ENCODE data around the gene CNRIP1. TPM values are rescaled to one million over a fixed set of nuclear protein-coding genes. Genes with fewer than 3 reads are reported as not detected.
"Not testable (repeated sequence)": the region's sequence is repeated elsewhere in the genome, so short reads cannot be mapped to it uniquely, and the experiment has no call there.

CNRIP1 gene
- polyA plus RNA-seq, 2 donors, result 2.1 to 3.8 TPM

DNA sequence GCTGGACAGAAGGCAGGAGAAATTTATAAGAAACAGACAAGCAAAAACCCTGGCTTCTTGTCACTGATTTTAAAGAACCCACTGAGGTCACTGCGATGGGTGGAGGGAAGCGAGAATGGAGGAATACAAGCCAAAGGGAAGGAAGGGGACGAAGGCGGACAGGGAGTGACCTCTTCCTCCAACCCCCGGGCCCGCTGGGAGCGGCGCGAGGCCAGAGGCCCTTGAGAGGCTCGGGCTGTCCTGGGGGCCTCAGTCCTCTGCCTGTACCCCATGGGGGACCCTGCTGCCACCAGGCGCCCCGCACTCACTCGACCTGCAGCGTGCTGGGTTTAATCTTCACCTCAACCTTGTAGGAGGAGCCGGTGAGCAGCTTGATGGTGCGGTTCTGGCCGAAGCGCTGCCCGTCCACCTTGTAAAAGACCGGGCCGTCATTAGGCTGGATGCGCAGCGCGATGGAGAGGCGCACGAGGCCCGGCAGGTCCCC lies 793 bp downstream of the CNRIP1 start:
- peaks cover 0 to 5% of the 10 kb centered on the region in 2 donors for H3K27me3 ChIP-seq (ENCODE audit: control insufficient read depth in 1 of 2, insufficient read depth in 2 of 2, low read length in 2 of 2)
- peaks cover 0 to 2% of the 10 kb centered on the region in 2 donors for H3K36me3 ChIP-seq (ENCODE audit: control insufficient read depth in 2 of 2, insufficient read depth in 2 of 2, low read length in 1 of 2)
- H3K4me3 ChIP-seq (ENCODE audit: low read depth in 1 of 2, low read length in 2 of 2), result peak overlapping the region; percentile 48 to 62
- H3K9me3 ChIP-seq (ENCODE audit: control insufficient read depth in 2 of 2, insufficient read depth in 1 of 2, low read depth in 1 of 2, low read length in 1 of 2), result no peaks in the 10 kb centered on the region
- peaks cover 4 to 9% of the 10 kb centered on the region in 2 donors for H3K4me1 ChIP-seq (ENCODE audit: control insufficient read depth in 2 of 2, insufficient read depth in 2 of 2, low read length in 1 of 2)
- WGBS, 2 donors, result 4 to 7% methylated on average over 27 of the region's 27 CpGs
- peak overlapping the region; percentile 66 to 76 for H3K27ac ChIP-seq (ENCODE audit: low read depth in 2 of 2, low read length in 1 of 2)

DNA sequence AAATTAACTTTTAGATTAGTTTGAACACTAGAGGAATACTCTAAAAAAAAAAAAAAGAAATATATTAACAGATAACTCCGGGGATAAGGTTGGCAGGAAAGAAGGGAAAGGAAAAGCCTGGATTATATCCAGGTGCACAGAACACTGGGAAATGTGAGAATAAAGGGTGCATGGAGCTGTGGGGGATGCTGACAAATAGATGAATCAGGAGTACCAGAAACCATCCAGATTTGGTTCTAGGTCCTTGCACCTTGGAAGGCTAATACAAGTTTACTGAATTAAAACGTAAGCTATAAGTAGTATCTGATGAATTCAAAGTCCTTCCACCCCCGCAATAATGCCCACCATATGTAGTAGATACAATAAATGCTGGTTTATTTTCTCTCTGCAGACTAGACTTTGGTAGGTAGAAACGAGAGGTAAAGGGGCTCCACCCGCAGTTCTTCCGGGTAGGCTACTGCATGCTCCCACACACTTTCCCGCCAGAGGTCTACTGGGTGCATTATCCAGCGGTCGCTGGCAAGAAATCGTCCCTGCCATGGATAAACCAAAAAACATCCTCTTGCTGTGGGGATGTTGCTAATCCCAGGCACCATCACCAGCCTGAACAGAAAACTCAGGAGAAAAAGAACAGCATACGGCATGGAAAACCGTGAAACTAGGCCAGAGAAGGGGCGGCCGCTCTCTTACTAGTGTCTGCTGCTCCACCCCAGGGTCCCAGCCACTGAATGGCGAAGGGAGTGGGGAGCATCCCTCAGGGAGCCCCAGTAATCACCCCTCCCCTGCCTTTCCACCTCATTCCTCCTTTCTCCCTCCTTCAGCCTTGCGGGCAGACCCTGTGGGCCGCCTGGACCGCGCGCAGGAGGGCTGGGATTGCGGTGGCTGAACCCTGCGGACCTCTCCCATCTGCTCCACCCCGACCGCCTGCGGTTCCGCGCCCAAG lies 1.5 kb downstream of the CNRIP1 start:
- WGBS, 2 donors, result 34 to 46% methylated on average over 27 of the region's 27 CpGs
- Histone ChIP-seq H3K27me3 (ENCODE audit: control insufficient read depth in 1 of 2, insufficient read depth in 2 of 2, low read length in 2 of 2) (peaks cover 0 to 5% of the 10 kb centered on the region in 2 donors), H3K27ac (ENCODE audit: low read depth in 2 of 2, low read length in 1 of 2) (peak overlapping the region; percentile 40 to 66), H3K4me1 (ENCODE audit: control insufficient read depth in 2 of 2, insufficient read depth in 2 of 2, low read length in 1 of 2) (peaks cover 4 to 9% of the 10 kb centered on the region in 2 donors), H3K4me3 (ENCODE audit: low read depth in 1 of 2, low read length in 2 of 2) (peak overlapping the region; percentile 48 to 62), H3K9me3 (ENCODE audit: control insufficient read depth in 2 of 2, insufficient read depth in 1 of 2, low read depth in 1 of 2, low read length in 1 of 2) (no peaks in the 10 kb centered on the region), H3K36me3 (ENCODE audit: control insufficient read depth in 2 of 2, insufficient read depth in 2 of 2, low read length in 1 of 2) (peaks cover 0 to 2% of the 10 kb centered on the region in 2 donors)

DNA sequence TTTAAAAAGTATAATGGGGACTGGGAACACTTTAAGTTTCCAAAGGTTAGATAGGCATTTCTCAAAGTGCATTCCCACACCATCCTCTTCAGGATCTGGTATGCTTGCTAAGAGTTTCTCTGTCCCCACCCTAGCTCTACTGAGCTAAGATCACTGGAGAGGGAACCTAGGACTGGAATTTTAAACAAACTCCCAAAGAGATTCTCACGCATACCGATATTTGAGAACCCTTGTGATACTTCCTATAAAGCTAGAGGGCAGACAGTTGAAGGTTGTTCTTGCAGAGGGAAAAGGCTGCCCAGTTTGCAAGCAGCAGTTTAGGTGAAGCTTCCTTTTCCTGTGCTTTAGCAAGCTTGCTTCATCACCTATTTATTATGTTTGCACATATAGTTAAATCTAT lies 3.6 kb downstream of the CNRIP1 start:
- H3K4me1 ChIP-seq (ENCODE audit: control insufficient read depth in 2 of 2, insufficient read depth in 2 of 2, low read length in 1 of 2), result peaks cover 4 to 9% of the 10 kb centered on the region in 2 donors
- no peak overlapping the region for H3K4me3 ChIP-seq (ENCODE audit: low read depth in 1 of 2, low read length in 2 of 2)
- 74 to 82% methylated on average over 2 of the region's 2 CpGs for WGBS, 2 donors
- peaks cover 0 to 2% of the 10 kb centered on the region in 2 donors for H3K36me3 ChIP-seq (ENCODE audit: control insufficient read depth in 2 of 2, insufficient read depth in 2 of 2, low read length in 1 of 2)
- H3K27ac ChIP-seq (ENCODE audit: low read depth in 2 of 2, low read length in 1 of 2), result no peak overlapping the region
- H3K27me3 ChIP-seq (ENCODE audit: control insufficient read depth in 1 of 2, insufficient read depth in 2 of 2, low read length in 2 of 2), result peaks cover 0 to 5% of the 10 kb centered on the region in 2 donors
- no peaks in the 10 kb centered on the region for H3K9me3 ChIP-seq (ENCODE audit: control insufficient read depth in 2 of 2, insufficient read depth in 1 of 2, low read depth in 1 of 2, low read length in 1 of 2)

- Histone ChIP-seq H3K9me3 (ENCODE audit: control insufficient read depth in 2 of 2, insufficient read depth in 1 of 2, low read depth in 1 of 2, low read length in 1 of 2) (no peaks in the 10 kb centered on the region), H3K27me3 (ENCODE audit: control insufficient read depth in 1 of 2, insufficient read depth in 2 of 2, low read length in 2 of 2) (no peaks in the 10 kb centered on the region), H3K4me1 (ENCODE audit: control insufficient read depth in 2 of 2, insufficient read depth in 2 of 2, low read length in 1 of 2) (no peaks in the 10 kb centered on the region), H3K4me3 (ENCODE audit: low read depth in 1 of 2, low read length in 2 of 2) (no peak overlapping the region), H3K27ac (ENCODE audit: low read depth in 2 of 2, low read length in 1 of 2) (no peak overlapping the region), H3K36me3 (ENCODE audit: control insufficient read depth in 2 of 2, insufficient read depth in 2 of 2, low read length in 1 of 2) (peaks cover 0 to 2% of the 10 kb centered on the region in 2 donors)
These were observed 8.7 kb downstream of the CNRIP1 start for GRCh38 chr2:68311033-68311432.

DNA sequence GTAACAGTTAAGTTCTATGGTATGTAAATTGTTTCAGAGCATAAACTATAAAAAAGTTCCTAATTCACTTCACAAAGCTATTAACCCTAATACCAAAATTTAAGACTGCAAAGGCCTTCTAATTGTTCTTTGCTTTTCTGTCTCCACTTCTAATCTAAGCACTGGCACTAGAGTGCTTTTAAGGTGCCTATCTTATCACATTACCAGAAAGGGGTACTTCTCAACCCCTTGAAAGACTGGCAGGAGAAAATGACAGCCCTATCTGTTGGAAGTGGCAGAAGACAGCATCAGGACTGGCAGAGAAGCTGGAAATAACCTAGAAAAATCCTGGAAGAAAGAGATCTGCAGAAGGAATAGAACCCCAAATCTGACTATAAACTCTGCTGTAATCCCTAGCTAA lies 10.3 kb downstream of the CNRIP1 start:
- no peaks in the 10 kb centered on the region for H3K9me3 ChIP-seq (ENCODE audit: control insufficient read depth in 2 of 2, insufficient read depth in 1 of 2, low read depth in 1 of 2, low read length in 1 of 2)
- no peaks in the 10 kb centered on the region for H3K4me1 ChIP-seq (ENCODE audit: control insufficient read depth in 2 of 2, insufficient read depth in 2 of 2, low read length in 1 of 2)
- H3K4me3 ChIP-seq (ENCODE audit: low read depth in 1 of 2, low read length in 2 of 2), result no peak overlapping the region
- H3K36me3 ChIP-seq (ENCODE audit: control insufficient read depth in 2 of 2, insufficient read depth in 2 of 2, low read length in 1 of 2), result no peaks in the 10 kb centered on the region
- no peak overlapping the region for H3K27ac ChIP-seq (ENCODE audit: low read depth in 2 of 2, low read length in 1 of 2)
- H3K27me3 ChIP-seq (ENCODE audit: control insufficient read depth in 1 of 2, insufficient read depth in 2 of 2, low read length in 2 of 2), result no peaks in the 10 kb centered on the region

DNA sequence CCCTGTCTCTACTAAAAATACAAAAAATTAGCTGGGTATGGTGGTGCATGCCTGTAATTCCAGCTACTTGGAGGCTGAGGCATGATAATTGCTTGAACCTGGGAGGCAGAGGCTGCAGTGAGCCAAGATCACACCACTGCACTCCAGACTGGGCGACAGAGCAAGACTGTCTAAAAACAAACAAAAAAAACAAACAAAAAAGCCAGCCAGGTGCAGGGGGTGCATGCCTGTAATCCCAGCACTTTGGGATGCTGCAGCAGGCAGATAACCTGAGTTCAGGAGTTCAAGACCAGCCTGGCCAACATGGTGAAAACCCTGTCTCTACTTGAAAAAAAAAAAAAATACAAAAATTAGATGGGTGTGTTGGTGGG lies 15.9 kb downstream of the CNRIP1 start:
- not testable (repeated sequence) for H3K27me3 ChIP-seq (ENCODE audit: control insufficient read depth in 1 of 2, insufficient read depth in 2 of 2, low read length in 2 of 2); H3K36me3 ChIP-seq (ENCODE audit: control insufficient read depth in 2 of 2, insufficient read depth in 2 of 2, low read length in 1 of 2); H3K4me1 ChIP-seq (ENCODE audit: control insufficient read depth in 2 of 2, insufficient read depth in 2 of 2, low read length in 1 of 2); H3K27ac ChIP-seq (ENCODE audit: low read depth in 2 of 2, low read length in 1 of 2); H3K9me3 ChIP-seq (ENCODE audit: control insufficient read depth in 2 of 2, insufficient read depth in 1 of 2, low read depth in 1 of 2, low read length in 1 of 2); H3K4me3 ChIP-seq (ENCODE audit: low read depth in 1 of 2, low read length in 2 of 2)
- 77 to 89% methylated on average over 1 of the region's 1 CpG for WGBS, 2 donors

DNA sequence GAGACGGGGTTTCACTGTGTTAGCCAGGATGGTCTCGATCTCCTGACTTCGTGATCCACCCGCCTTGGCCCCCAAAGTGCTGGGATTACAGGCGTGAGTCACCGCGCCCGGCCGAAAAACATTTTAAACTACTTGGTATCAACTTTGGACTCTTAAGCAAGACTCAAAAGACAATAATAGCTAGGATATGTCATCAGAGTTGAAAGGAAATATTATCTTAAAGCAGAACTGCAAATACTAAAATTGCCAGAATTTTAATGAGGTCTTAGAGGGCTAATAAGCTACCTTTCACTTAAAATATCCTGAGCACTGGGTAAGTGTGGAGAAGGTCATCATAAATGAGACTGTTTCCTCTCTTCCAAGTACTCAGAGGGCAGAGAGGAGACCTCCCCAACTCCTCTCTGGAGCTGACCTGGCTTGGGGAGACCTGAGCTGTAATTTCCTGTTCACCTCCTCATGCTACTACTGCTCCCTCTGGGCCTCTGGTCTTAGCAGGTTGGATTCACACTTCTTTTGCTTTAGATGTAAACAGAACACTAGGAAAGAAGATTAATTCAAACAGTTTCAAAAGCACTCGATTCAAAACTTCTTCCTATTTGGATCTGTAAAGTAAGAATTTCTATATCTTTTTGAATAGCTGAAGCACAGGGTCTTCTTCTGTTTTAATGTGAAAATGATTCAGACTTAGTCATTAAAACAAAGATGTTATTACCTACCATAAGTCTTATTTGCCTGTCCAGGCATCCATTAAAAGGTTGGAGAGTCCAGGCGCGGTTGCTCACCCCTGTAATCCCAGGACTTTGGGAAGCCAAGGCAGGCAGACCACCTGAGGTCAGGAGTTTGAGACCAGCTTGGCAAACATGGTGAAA lies 16.5 kb downstream of the CNRIP1 start:
- Histone ChIP-seq H3K36me3 (ENCODE audit: control insufficient read depth in 2 of 2, insufficient read depth in 2 of 2, low read length in 1 of 2) (no peaks in the 10 kb centered on the region), H3K27ac (ENCODE audit: low read depth in 2 of 2, low read length in 1 of 2) (no peak overlapping the region), H3K27me3 (ENCODE audit: control insufficient read depth in 1 of 2, insufficient read depth in 2 of 2, low read length in 2 of 2) (no peaks in the 10 kb centered on the region), H3K4me1 (ENCODE audit: control insufficient read depth in 2 of 2, insufficient read depth in 2 of 2, low read length in 1 of 2) (no peaks in the 10 kb centered on the region), H3K9me3 (ENCODE audit: control insufficient read depth in 2 of 2, insufficient read depth in 1 of 2, low read depth in 1 of 2, low read length in 1 of 2) (no peaks in the 10 kb centered on the region), H3K4me3 (ENCODE audit: low read depth in 1 of 2, low read length in 2 of 2) (no peak overlapping the region)
- 86 to 92% methylated on average over 10 to 11 of the region's 12 CpGs for WGBS, 2 donors

DNA sequence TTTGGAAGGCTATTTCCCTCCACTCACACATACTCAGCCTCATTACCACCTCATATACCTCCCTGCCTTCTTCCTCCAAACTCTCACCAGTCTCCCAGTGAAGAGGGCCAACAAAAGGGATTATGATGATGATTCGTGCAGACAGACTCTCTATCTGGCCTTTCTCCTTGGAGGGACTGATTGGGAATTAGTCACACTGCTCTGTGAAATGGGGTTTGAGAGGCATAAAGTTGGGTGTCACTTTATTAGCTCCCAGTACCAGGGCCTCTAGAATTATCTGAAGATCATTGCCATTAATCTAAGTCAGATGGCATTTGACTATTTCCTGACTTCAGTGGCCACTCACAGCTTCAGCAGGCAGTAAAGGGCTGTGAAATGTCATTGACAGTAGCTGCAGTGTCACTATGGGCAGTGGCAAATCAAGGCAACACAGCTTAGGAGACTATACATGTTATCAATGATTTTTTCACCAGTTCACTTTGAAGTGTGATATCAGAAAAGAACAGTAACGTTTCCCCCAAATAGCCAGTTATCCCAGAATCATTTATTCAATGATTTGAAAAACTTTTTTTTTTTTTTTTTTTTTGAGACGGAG lies 17.4 kb downstream of the CNRIP1 start:
- no peak overlapping the region for H3K4me3 ChIP-seq (ENCODE audit: low read depth in 1 of 2, low read length in 2 of 2)
- 63 to 82% methylated on average over 2 to 3 of the region's 3 CpGs for WGBS, 2 donors
- H3K27me3 ChIP-seq (ENCODE audit: control insufficient read depth in 1 of 2, insufficient read depth in 2 of 2, low read length in 2 of 2), result no peaks in the 10 kb centered on the region
- no peaks in the 10 kb centered on the region for H3K4me1 ChIP-seq (ENCODE audit: control insufficient read depth in 2 of 2, insufficient read depth in 2 of 2, low read length in 1 of 2)
- H3K36me3 ChIP-seq (ENCODE audit: control insufficient read depth in 2 of 2, insufficient read depth in 2 of 2, low read length in 1 of 2), result no peaks in the 10 kb centered on the region
- no peak overlapping the region for H3K27ac ChIP-seq (ENCODE audit: low read depth in 2 of 2, low read length in 1 of 2)
- no peaks in the 10 kb centered on the region for H3K9me3 ChIP-seq (ENCODE audit: control insufficient read depth in 2 of 2, insufficient read depth in 1 of 2, low read depth in 1 of 2, low read length in 1 of 2)

GRCh38 chr2:68295516-68295915 lies 24.2 kb downstream of the CNRIP1 start:
- no peak overlapping the region for H3K4me3 ChIP-seq (ENCODE audit: low read depth in 1 of 2, low read length in 2 of 2)
- H3K9me3 ChIP-seq (ENCODE audit: control insufficient read depth in 2 of 2, insufficient read depth in 1 of 2, low read depth in 1 of 2, low read length in 1 of 2), result no peaks in the 10 kb centered on the region
- H3K4me1 ChIP-seq (ENCODE audit: control insufficient read depth in 2 of 2, insufficient read depth in 2 of 2, low read length in 1 of 2), result no peaks in the 10 kb centered on the region
- H3K36me3 ChIP-seq (ENCODE audit: control insufficient read depth in 2 of 2, insufficient read depth in 2 of 2, low read length in 1 of 2), result no peaks in the 10 kb centered on the region
- no peak overlapping the region for H3K27ac ChIP-seq (ENCODE audit: low read depth in 2 of 2, low read length in 1 of 2)
- no peaks in the 10 kb centered on the region for H3K27me3 ChIP-seq (ENCODE audit: control insufficient read depth in 1 of 2, insufficient read depth in 2 of 2, low read length in 2 of 2)

Data from esophagus (tissue), 2 donors.